ENCODE data around the gene GUCA2B.

The GUCA2B gene

DNA sequence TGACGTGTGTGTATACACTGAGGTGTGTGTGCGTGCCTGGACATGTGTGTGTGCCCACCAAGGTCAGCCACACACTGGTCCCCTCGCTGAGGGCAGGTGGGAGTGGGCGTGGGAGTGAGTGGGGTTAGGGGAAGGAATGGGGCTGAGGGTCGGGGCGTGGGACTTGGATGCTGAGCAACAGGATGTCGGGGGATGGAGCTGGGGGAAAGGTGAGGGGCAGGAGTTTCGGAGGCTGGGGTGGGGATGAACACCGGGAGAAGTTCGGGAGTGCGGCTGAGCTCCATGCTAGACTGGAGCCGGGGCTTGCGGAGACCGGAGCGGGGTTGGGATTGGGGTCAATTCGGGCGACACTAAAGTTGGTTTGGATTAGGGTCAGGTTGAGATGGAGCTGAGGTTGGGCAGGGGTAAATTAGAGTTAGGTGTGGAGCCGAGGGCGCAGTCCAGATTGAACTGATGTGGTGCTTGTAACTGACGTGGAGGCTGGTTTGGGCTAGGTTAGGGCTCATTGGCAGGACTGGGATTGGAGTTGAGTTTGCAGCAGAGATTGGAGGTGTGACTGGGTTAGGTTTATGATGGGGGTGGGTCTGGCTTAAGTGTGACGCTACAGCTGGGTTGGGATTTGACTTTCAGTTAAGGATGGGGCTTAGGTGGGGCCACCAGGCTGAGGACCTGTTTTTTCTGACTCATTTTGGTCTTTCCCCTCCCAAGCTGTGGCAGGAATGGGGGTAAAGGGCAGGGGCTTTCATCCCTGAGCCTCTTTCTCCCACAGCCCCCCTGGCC is 14.6 kb downstream of the GUCA2B start:
- peaks cover 3 to 7% of the 10 kb centered on the region in 2 donors for H3K27me3 ChIP-seq (ENCODE audit: control insufficient read depth in 1 of 2, insufficient read depth in 2 of 2, low read length in 2 of 2)
- no peaks in the 10 kb centered on the region for H3K9me3 ChIP-seq (ENCODE audit: control insufficient read depth in 2 of 2, low read length in 2 of 2)
- H3K9ac ChIP-seq (ENCODE audit: low read length in 2 of 2), result no peak overlapping the region
- H3K4me1 ChIP-seq (ENCODE audit: control insufficient read depth, insufficient read depth, low read length), result peaks cover 12% of the 10 kb centered on the region
- no peaks in the 10 kb centered on the region for H3K36me3 ChIP-seq (ENCODE audit: control insufficient read depth in 2 of 2, insufficient read depth in 2 of 2, low read length in 2 of 2)
- H3K27ac ChIP-seq (ENCODE audit: low read length), result no peak overlapping the region
- H3K4me3 ChIP-seq (ENCODE audit: low read length in 2 of 2), result no peak overlapping the region

DNA sequence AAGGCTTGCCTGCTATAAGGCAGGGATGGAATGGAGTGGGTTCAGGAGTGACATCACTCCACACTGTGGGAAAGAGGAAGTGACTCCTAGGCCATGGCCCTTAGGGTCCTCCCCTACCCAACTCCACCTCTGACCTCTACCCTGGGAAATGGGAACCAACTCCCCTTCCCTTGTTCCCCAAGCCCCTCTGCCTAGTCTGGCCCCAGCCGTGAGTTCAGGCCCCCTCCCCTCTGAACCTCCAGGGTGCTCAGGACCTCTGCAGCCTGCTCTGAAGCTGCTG is 15.1 kb downstream of the GUCA2B start:
- no peaks in the 10 kb centered on the region for H3K36me3 ChIP-seq (ENCODE audit: control insufficient read depth in 2 of 2, insufficient read depth in 2 of 2, low read length in 2 of 2)
- H3K9me3 ChIP-seq (ENCODE audit: control insufficient read depth in 2 of 2, low read length in 2 of 2), result no peaks in the 10 kb centered on the region
- H3K4me1 ChIP-seq (ENCODE audit: control insufficient read depth, insufficient read depth, low read length), result peaks cover 17% of the 10 kb centered on the region
- no peak overlapping the region for H3K27ac ChIP-seq (ENCODE audit: low read length)
- no peak overlapping the region for H3K9ac ChIP-seq (ENCODE audit: low read length in 2 of 2)
- no peak overlapping the region for H3K4me3 ChIP-seq (ENCODE audit: low read length in 2 of 2)
- peaks cover 3 to 6% of the 10 kb centered on the region in 2 donors for H3K27me3 ChIP-seq (ENCODE audit: control insufficient read depth in 1 of 2, insufficient read depth in 2 of 2, low read length in 2 of 2)

- no peaks in the 10 kb centered on the region for H3K9me3 ChIP-seq (ENCODE audit: control insufficient read depth in 2 of 2, low read length in 2 of 2)
- peaks cover 21% of the 10 kb centered on the region for H3K4me1 ChIP-seq (ENCODE audit: control insufficient read depth, insufficient read depth, low read length)
- no peaks in the 10 kb centered on the region for H3K36me3 ChIP-seq (ENCODE audit: control insufficient read depth in 2 of 2, insufficient read depth in 2 of 2, low read length in 2 of 2)
- H3K9ac ChIP-seq (ENCODE audit: low read length in 2 of 2), result no peak overlapping the region
- no peak overlapping the region for H3K4me3 ChIP-seq (ENCODE audit: low read length in 2 of 2)
- no peak overlapping the region for H3K27ac ChIP-seq (ENCODE audit: low read length)
- peaks cover 3 to 6% of the 10 kb centered on the region in 2 donors for H3K27me3 ChIP-seq (ENCODE audit: control insufficient read depth in 1 of 2, insufficient read depth in 2 of 2, low read length in 2 of 2)
These were observed 15.6 kb downstream of the GUCA2B start for GRCh38 chr1:42168763-42169162.

- Histone ChIP-seq H3K9ac (ENCODE audit: low read length in 2 of 2) (no peak overlapping the region), H3K36me3 (ENCODE audit: control insufficient read depth in 2 of 2, insufficient read depth in 2 of 2, low read length in 2 of 2) (peaks cover 0 to 4% of the 10 kb centered on the region in 2 donors), H3K4me1 (ENCODE audit: control insufficient read depth, insufficient read depth, low read length) (peaks cover 14% of the 10 kb centered on the region), H3K27ac (ENCODE audit: low read length) (no peak overlapping the region), H3K4me3 (ENCODE audit: low read length in 2 of 2) (no peak overlapping the region), H3K9me3 (ENCODE audit: control insufficient read depth in 2 of 2, low read length in 2 of 2) (no peaks in the 10 kb centered on the region), H3K27me3 (ENCODE audit: control insufficient read depth in 1 of 2, insufficient read depth in 2 of 2, low read length in 2 of 2) (peaks cover 3 to 5% of the 10 kb centered on the region in 2 donors)
These were observed 17.8 kb downstream of the GUCA2B start for GRCh38 chr1:42170779-42171621.

DNA sequence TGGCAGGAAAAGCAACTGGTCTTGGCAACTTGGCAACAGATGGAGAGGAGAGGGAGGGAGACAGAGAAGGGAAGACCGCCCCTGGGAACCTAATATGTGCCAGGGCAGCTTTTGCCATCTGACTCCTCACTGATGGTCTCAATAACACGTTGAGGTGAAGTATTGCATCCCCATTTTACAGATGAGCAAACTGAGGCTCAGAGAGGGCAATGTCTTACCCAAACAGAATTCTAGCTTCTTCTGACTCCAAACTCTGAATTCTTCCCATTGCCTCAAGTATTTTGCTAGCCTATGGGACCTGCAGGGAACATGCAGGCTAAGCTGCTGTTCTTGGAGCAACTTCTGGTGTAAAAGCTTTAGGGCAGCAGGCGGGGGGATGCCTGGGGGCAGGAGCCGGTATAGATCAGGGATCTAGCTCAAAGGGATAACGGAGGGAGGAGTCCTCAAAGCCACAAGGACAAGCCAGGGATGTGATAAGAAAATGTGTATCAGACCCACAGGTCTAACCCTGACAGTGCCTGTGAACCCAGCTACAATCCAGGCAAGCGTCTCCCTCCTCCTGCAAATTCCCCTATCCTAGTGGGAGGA is 18.6 kb downstream of the GUCA2B start:
- Histone ChIP-seq H3K9me3 (ENCODE audit: control insufficient read depth in 2 of 2, low read length in 2 of 2) (no peaks in the 10 kb centered on the region), H3K9ac (ENCODE audit: low read length in 2 of 2) (no peak overlapping the region), H3K36me3 (ENCODE audit: control insufficient read depth in 2 of 2, insufficient read depth in 2 of 2, low read length in 2 of 2) (peaks cover 0 to 4% of the 10 kb centered on the region in 2 donors), H3K27me3 (ENCODE audit: control insufficient read depth in 1 of 2, insufficient read depth in 2 of 2, low read length in 2 of 2) (peaks cover 0 to 3% of the 10 kb centered on the region in 2 donors), H3K4me1 (ENCODE audit: control insufficient read depth, insufficient read depth, low read length) (peaks cover 14% of the 10 kb centered on the region), H3K27ac (ENCODE audit: low read length) (peak overlapping the region; percentile 41), H3K4me3 (ENCODE audit: low read length in 2 of 2) (no peak overlapping the region)

GRCh38 chr1:42172381-42173133 is 19.3 kb downstream of the GUCA2B start:
- Histone ChIP-seq H3K9ac (ENCODE audit: low read length in 2 of 2) (peak overlapping the region in 1 of 2 donors; percentile 29), H3K9me3 (ENCODE audit: control insufficient read depth in 2 of 2, low read length in 2 of 2) (no peaks in the 10 kb centered on the region), H3K4me3 (ENCODE audit: low read length in 2 of 2) (no peak overlapping the region), H3K4me1 (ENCODE audit: control insufficient read depth, insufficient read depth, low read length) (peaks cover 15% of the 10 kb centered on the region), H3K36me3 (ENCODE audit: control insufficient read depth in 2 of 2, insufficient read depth in 2 of 2, low read length in 2 of 2) (peaks cover 0 to 4% of the 10 kb centered on the region in 2 donors), H3K27me3 (ENCODE audit: control insufficient read depth in 1 of 2, insufficient read depth in 2 of 2, low read length in 2 of 2) (peaks cover 0 to 3% of the 10 kb centered on the region in 2 donors), H3K27ac (ENCODE audit: low read length) (peak overlapping the region; percentile 41)

GRCh38 chr1:42173155-42173933 is 20.1 kb downstream of the GUCA2B start:
- Histone ChIP-seq H3K9ac (ENCODE audit: low read length in 2 of 2) (peak overlapping the region in 1 of 2 donors; percentile 29), H3K4me1 (ENCODE audit: control insufficient read depth, insufficient read depth, low read length) (peaks cover 17% of the 10 kb centered on the region), H3K27ac (ENCODE audit: low read length) (peak overlapping the region; percentile 41), H3K36me3 (ENCODE audit: control insufficient read depth in 2 of 2, insufficient read depth in 2 of 2, low read length in 2 of 2) (peaks cover 0 to 4% of the 10 kb centered on the region in 2 donors), H3K4me3 (ENCODE audit: low read length in 2 of 2) (no peak overlapping the region), H3K9me3 (ENCODE audit: control insufficient read depth in 2 of 2, low read length in 2 of 2) (no peaks in the 10 kb centered on the region), H3K27me3 (ENCODE audit: control insufficient read depth in 1 of 2, insufficient read depth in 2 of 2, low read length in 2 of 2) (peaks cover 0 to 3% of the 10 kb centered on the region in 2 donors)

DNA sequence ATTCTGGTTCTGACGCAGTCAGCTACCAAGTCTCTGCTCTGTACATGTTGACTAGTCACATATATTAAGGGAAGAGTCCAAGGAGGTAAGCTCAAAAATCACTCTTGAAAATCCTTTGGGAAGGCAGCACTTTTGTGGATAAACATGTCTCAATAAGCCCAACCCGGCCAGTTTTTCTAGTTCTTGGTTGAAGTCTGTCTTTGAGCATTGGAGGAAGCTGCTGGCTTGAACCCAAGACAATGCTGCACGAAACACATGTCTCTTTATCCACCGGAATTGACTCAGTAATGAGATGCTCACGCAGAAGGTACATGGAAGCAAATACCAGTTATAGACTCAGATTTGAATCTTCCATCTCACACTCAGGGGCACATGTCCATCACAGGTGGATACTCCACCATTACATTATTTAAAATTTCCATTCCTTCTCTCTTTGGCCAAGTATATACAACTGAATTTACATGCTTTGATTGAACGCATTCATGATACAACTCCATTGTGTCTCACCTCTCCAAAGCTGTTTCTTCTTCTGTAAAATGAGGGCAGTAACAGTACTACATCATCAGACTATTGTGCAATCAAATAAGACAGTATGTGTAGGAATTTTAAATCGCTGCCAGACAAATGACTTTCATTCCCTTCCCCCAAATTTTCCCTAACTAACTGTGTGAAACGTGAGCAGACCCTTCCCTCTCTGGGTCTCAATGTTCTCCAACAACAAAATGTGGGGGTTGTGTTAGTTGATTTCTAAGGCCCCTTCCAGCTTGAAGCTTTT is 20.9 kb downstream of the GUCA2B start:
- peaks cover 17% of the 10 kb centered on the region for H3K4me1 ChIP-seq (ENCODE audit: control insufficient read depth, insufficient read depth, low read length)
- no peak overlapping the region for H3K27ac ChIP-seq (ENCODE audit: low read length)
- peaks cover 0 to 3% of the 10 kb centered on the region in 2 donors for H3K27me3 ChIP-seq (ENCODE audit: control insufficient read depth in 1 of 2, insufficient read depth in 2 of 2, low read length in 2 of 2)
- no peak overlapping the region for H3K4me3 ChIP-seq (ENCODE audit: low read length in 2 of 2)
- H3K36me3 ChIP-seq (ENCODE audit: control insufficient read depth in 2 of 2, insufficient read depth in 2 of 2, low read length in 2 of 2), result peaks cover 0 to 4% of the 10 kb centered on the region in 2 donors
- no peaks in the 10 kb centered on the region for H3K9me3 ChIP-seq (ENCODE audit: control insufficient read depth in 2 of 2, low read length in 2 of 2)
- no peak overlapping the region for H3K9ac ChIP-seq (ENCODE audit: low read length in 2 of 2)

DNA sequence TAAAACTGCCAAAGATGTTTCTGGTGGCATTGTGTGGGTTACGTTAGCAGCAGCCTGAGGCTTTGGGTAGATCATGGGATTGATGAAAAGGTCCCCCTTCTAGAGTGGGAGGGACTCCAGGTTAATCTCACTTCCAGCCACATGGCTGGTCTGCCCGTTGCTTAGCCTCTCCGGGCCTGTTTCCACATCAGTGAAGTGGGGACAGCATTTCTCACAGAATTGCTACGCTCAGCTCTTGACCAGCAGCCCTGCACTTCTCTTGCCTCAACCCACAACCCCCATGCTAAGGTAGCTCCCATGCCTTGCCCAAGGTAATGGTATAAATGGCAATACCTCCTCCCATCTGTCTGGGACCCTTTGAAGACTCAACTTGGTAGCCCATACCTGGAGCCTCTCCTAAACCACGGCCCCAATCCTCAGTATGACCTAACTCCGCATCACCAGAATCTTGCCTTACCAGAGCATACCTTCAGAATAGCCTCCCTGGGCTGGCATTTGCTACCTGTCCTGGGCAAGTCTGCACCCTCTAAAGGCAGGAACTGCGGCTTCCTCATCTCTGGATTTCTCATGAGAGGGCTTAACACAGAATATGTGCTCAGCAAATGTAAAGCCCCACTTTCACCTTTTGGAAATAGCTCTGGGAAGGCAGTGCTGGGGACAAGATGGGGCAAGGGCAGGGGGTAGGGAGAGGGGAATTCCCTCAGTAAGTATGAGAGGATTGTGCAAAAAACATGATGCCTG is 22.3 kb downstream of the GUCA2B start:
- H3K27me3 ChIP-seq (ENCODE audit: control insufficient read depth in 1 of 2, insufficient read depth in 2 of 2, low read length in 2 of 2), result peaks cover 0 to under 1% of the 10 kb centered on the region in 2 donors
- no peak overlapping the region for H3K27ac ChIP-seq (ENCODE audit: low read length)
- no peak overlapping the region for H3K9ac ChIP-seq (ENCODE audit: low read length in 2 of 2)
- peaks cover 22% of the 10 kb centered on the region for H3K4me1 ChIP-seq (ENCODE audit: control insufficient read depth, insufficient read depth, low read length)
- peaks cover 0 to 4% of the 10 kb centered on the region in 2 donors for H3K36me3 ChIP-seq (ENCODE audit: control insufficient read depth in 2 of 2, insufficient read depth in 2 of 2, low read length in 2 of 2)
- H3K4me3 ChIP-seq (ENCODE audit: low read length in 2 of 2), result no peak overlapping the region
- H3K9me3 ChIP-seq (ENCODE audit: control insufficient read depth in 2 of 2, low read length in 2 of 2), result no peaks in the 10 kb centered on the region
